ENCODE results near the gene NUP93. TPM values are rescaled to one million over a fixed set of nuclear protein-coding genes. Genes with fewer than 3 reads are reported as not detected.

The NUP93 gene
- total RNA-seq, 2 experiments from 2014 or later = 45.6 to 47.2 TPM

- H3K27me3 ChIP-seq (ENCODE audit: control insufficient read depth in 1 of 2, insufficient read depth in 2 of 2, low read length in 2 of 2) = no peaks in the 10 kb centered on the region
- TF ChIP-seq, protein P1, sequence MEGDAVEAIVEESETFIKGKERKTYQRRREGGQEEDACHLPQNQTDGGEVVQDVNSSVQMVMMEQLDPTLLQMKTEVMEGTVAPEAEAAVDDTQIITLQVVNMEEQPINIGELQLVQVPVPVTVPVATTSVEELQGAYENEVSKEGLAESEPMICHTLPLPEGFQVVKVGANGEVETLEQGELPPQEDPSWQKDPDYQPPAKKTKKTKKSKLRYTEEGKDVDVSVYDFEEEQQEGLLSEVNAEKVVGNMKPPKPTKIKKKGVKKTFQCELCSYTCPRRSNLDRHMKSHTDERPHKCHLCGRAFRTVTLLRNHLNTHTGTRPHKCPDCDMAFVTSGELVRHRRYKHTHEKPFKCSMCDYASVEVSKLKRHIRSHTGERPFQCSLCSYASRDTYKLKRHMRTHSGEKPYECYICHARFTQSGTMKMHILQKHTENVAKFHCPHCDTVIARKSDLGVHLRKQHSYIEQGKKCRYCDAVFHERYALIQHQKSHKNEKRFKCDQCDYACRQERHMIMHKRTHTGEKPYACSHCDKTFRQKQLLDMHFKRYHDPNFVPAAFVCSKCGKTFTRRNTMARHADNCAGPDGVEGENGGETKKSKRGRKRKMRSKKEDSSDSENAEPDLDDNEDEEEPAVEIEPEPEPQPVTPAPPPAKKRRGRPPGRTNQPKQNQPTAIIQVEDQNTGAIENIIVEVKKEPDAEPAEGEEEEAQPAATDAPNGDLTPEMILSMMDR (IDR thresholded peaks at IDR 0.05) = no peak
- peaks cover 41% of the 10 kb centered on the region for H3K4me1 Mint-ChIP-seq (ENCODE audit: low read depth)
- no peaks in the 10 kb centered on the region for H3K36me3 ChIP-seq (ENCODE audit: insufficient read depth, low read length)
- H3K9me3 Mint-ChIP-seq = no peaks in the 10 kb centered on the region
- no peaks in the 10 kb centered on the region for H3K27me3 Mint-ChIP-seq
- DNase-seq (peak in 3 of 14 experiments; percentile 6 to 26 (median 11)), ATAC-seq (ENCODE audit: poor library complexity) (no peak)
- no peak overlapping the region for H3K4me3 Mint-ChIP-seq
- H3K4me3 ChIP-seq (ENCODE audit: low read length) = no peak overlapping the region
- H3K4me1 ChIP-seq (ENCODE audit: insufficient read depth, low read length) = peaks cover 2% of the 10 kb centered on the region
- H3K9me3 ChIP-seq (ENCODE audit: control insufficient read depth in 1 of 2, insufficient read depth in 1 of 2, low read length in 2 of 2) = no peaks in the 10 kb centered on the region
- no peak overlapping the region for H3K27ac Mint-ChIP-seq
- no peak overlapping the region for H3K27ac ChIP-seq (ENCODE audit: low read depth in 1 of 2, low read length in 2 of 2)
- ChIA-PET CTCF (no interaction called here), POLR2A (no interaction called here)
- intact Hi-C loops (cut with DNase I, micrococcal nuclease) = no loop called here
- H3K36me3 Mint-ChIP-seq (ENCODE audit: low read depth) = no peaks in the 10 kb centered on the region
Measured at GRCh38 chr16:56780646-56781045, 50.7 kb downstream of the NUP93 start.

DNA sequence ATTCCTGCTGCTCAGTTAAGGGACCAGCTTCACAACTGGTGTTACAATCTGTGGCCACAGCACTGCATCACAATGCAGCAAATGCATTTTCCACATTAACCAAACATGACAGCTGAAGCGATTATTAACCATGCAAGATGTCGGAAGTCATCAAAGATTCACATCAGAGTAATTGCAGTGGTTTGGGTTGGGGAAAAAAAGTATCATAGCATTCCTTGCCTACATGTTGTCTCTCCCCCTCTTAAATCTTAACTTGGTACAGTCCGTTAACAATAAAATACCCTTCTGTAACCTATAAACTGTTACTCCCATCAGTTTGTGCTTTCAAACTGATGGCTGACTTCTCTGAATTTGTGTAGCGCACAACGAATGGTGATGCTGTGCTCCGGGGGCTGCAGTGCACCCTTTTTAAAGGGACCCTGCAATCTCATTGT, 51.6 kb downstream of the NUP93 start:
- Histone ChIP-seq H3K27me3 (ENCODE audit: control insufficient read depth in 1 of 2, insufficient read depth in 2 of 2, low read length in 2 of 2) (no peaks in the 10 kb centered on the region), H3K4me3 (ENCODE audit: low read length) (no peak overlapping the region), H3K9me3 (ENCODE audit: control insufficient read depth in 1 of 2, insufficient read depth in 1 of 2, low read length in 2 of 2) (no peaks in the 10 kb centered on the region), H3K4me1 (ENCODE audit: insufficient read depth, low read length) (peaks cover 2% of the 10 kb centered on the region), H3K27ac (ENCODE audit: low read depth in 1 of 2, low read length in 2 of 2) (no peak overlapping the region), H3K36me3 (ENCODE audit: insufficient read depth, low read length) (no peaks in the 10 kb centered on the region)
- DNase-seq = no peak
- H3K36me3 Mint-ChIP-seq (ENCODE audit: low read depth) = no peaks in the 10 kb centered on the region
- no peak for ATAC-seq (ENCODE audit: poor library complexity)
- no peaks in the 10 kb centered on the region for H3K27me3 Mint-ChIP-seq
- H3K9me3 Mint-ChIP-seq = no peaks in the 10 kb centered on the region
- intact Hi-C loops (cut with DNase I, micrococcal nuclease) = no loop called here
- ChIA-PET CTCF (no interaction called here), POLR2A (no interaction called here)
- no peak overlapping the region for H3K27ac Mint-ChIP-seq
- no peak overlapping the region for H3K4me3 Mint-ChIP-seq
- TF ChIP-seq, protein P1 (IDR thresholded peaks at IDR 0.05) = no peak
- peaks cover 41% of the 10 kb centered on the region for H3K4me1 Mint-ChIP-seq (ENCODE audit: low read depth)

DNA sequence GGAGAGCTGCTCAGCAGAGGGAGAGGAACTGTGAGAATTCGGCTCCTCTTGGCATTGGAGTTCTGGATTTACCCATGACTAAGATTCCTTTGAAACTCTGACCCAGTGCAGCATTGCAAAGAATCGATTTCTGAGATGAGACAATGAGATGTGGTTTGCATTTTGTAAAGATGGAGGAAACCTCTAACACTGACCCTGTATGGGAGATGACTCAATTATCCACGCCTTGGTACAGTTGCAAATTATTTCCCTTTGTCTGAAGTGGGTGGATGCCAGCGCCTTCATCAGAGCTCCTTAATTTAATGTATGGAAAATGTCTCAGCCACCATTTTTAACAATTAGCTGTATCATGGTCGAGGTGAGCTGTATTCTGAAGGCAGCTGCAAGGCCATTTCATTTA, 53.4 kb downstream of the NUP93 start:
- DNase-seq (no peak), ATAC-seq (ENCODE audit: poor library complexity) (no peak)
- Histone ChIP-seq H3K4me3 (ENCODE audit: low read length) (no peak overlapping the region), H3K27ac (ENCODE audit: low read depth in 1 of 2, low read length in 2 of 2) (no peak overlapping the region), H3K9me3 (ENCODE audit: control insufficient read depth in 1 of 2, insufficient read depth in 1 of 2, low read length in 2 of 2) (no peaks in the 10 kb centered on the region), H3K4me1 (ENCODE audit: insufficient read depth, low read length) (peaks cover 2% of the 10 kb centered on the region), H3K36me3 (ENCODE audit: insufficient read depth, low read length) (no peaks in the 10 kb centered on the region), H3K27me3 (ENCODE audit: control insufficient read depth in 1 of 2, insufficient read depth in 2 of 2, low read length in 2 of 2) (no peaks in the 10 kb centered on the region)
- H3K4me3 Mint-ChIP-seq = no peak overlapping the region
- intact Hi-C loops (cut with DNase I, micrococcal nuclease) = no loop called here
- peaks cover 38% of the 10 kb centered on the region for H3K4me1 Mint-ChIP-seq (ENCODE audit: low read depth)
- no peaks in the 10 kb centered on the region for H3K9me3 Mint-ChIP-seq
- POLR2A ChIA-PET = no interaction called here
- H3K27ac Mint-ChIP-seq = no peak overlapping the region
- H3K27me3 Mint-ChIP-seq = no peaks in the 10 kb centered on the region
- CTCF ChIA-PET = no interaction called here
- TF ChIP-seq, protein P1 (IDR thresholded peaks at IDR 0.05) = no peak
- H3K36me3 Mint-ChIP-seq (ENCODE audit: low read depth) = no peaks in the 10 kb centered on the region

Data from CD4-positive, alpha-beta T cell (primary cell).